ENCODE results near the gene LMBR1.
"Not testable (repeated sequence)": the region's sequence is repeated elsewhere in the genome, so short reads cannot be mapped to it uniquely, and the experiment has no call there.

LMBR1 gene, protein sequence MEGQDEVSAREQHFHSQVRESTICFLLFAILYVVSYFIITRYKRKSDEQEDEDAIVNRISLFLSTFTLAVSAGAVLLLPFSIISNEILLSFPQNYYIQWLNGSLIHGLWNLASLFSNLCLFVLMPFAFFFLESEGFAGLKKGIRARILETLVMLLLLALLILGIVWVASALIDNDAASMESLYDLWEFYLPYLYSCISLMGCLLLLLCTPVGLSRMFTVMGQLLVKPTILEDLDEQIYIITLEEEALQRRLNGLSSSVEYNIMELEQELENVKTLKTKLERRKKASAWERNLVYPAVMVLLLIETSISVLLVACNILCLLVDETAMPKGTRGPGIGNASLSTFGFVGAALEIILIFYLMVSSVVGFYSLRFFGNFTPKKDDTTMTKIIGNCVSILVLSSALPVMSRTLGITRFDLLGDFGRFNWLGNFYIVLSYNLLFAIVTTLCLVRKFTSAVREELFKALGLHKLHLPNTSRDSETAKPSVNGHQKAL

DNA sequence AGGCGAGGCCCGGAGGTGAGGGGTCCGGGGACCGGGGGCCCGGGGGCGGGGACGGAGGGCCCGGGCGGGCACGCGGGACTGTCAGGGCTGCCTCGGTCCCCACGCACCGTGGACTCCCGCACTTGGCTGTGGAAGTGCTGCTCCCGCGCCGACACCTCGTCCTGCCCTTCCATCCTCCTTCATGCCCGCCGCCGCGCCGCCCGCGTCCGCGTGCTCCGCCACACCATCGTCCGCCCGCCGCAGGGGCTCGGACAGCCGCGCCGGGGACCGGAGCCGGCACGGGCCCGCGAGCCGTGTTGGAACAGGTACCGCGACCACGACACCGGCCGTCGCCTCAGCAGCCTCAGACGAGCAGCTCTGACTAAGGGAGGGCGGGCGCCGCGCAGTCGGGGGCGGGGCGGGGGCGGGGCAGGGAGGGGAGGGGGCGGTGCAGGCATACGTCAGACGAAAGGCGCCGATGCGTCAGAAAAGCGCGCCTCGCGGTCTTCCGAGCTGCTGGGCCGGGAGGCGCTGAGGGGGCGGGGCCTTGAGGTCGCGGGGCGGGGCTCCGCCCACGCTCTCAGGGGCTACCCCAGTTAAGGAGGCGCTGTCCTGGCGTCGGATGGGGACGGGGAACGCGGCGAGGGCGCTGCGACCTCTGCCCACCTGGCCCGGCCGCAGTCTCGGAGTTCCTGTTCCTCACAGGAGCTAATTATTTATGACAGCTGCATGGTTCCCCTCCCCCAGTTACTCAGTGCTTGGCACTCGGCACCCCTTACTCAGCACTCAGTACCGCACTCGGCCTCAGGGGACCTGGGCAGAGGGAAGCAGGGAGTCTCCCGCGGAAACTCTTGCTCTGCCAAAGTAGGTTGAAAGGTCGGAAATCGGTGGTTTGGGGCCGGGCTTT, at the start of gene LMBR1:
TSS of gene LMBR1 (minus strand) at position 363 of the 886 bp plus-strand sequence. CDS start at position 173, 190 bp downstream.
- DNase-seq (ENCODE audit: low spot score), result peak; percentile 96

DNA sequence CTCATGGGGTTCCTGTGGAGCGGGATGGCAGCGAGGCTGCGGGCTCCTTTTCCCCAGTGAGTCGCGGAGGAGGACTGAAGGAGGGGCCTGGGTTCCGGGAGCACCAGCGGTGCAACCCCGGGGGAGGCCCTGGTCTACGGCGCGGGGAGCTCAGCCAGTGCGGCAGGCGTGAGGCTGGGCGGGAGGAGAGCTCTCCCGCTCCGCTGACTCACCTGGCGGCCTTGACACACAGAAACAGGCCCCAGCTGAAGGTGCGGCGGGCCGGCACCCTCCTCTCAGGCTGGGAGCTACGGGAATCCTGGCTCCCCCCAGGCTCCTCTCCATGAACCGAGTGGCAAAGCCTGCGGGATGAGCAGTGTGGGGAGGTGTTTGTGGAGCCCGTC, 49.7 kb upstream of the LMBR1 start:
- peak; percentile 55 for DNase-seq (ENCODE audit: low spot score)

DNA sequence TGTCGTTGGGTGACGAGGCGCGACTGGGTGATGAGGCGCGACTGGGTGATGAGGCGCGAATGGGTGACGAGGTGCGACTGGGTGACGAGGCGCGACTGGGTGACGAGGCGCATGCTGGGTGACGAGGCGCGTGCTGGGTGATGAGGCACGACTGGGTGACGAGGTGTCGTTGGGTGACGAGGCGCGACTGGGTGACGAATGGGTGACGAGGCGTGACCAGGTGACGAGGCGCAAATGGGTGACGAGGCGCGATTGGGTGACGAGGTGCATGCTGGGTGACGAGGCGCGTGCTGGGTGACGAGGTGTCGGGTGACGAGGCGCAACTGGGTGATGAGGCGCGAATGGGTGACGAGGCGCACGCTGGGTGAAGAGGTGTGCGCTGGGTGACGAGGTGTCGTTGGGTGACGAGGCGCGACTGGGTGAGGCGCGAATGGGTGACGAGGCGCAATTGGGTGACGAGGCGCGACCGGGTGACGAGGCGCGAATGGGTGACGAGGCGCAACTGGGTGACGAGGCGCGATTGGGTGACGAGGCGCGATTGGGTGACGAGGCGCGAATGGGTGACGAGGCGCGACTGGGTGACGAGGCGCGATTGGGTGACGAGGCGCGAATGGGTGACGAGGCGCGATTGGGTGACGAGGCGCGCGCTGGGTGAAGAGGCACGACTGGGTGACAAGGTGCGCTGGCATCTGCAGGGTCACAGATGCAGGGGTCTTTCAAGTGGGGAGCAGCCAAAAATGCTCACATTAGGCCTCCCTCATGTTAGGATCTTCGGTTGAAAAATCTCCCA, 48.6 kb upstream of the LMBR1 start:
- no peak for DNase-seq (ENCODE audit: low spot score)

DNA sequence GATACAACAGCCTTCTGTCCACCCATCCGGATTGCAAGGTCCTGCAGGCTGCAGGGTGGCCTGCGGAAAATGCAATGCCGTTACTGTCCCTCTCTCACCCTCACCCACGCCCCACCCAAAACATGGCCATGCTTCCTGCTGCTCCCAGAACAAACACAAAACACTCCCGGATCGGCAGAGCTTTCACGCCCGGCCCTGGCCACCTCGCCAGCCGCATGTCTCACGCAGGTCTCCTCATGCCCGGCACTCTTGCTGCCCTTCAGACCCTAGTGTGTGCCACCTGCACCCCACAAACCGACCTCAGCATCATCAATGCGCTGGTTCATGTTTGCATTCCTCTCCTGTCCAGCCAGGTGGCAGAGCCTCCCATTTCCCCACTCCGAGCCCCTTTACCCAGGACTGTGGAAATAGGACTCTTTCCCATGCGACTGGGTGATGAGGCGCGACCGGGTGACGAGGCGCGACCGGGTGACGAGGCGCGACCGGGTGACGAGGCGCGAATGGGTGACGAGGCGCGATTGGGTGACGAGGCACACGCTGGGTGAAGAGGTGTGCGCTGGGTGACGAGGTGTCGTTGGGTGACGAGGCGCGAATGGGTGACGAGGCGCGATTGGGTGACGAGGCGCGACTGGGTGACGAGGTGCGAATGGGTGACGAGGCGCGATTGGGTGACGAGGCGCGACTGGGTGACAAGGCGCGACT, 47.6 kb upstream of the LMBR1 start:
- DNase-seq (ENCODE audit: low spot score), result no peak

DNA sequence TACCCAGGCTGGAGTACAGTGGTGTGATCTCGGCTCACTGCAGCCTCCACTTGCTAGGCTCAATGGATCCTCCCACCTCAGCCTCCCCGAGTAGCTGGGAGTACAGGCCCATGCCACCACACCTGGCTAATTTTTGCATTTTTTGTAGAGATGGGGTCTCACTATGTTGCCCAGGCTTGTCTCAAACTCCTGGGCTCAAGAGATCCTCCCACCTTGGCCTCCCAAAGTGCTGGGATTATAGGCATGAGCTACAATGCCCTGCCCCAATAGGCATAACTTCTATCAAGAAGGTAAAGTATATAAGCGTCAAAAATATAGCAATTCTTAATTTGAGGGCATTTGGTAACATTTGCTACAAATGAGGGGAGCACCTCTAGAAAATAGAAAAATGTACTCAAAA, 43.8 kb upstream of the LMBR1 start:
- not testable (repeated sequence) for DNase-seq (ENCODE audit: low spot score)

DNA sequence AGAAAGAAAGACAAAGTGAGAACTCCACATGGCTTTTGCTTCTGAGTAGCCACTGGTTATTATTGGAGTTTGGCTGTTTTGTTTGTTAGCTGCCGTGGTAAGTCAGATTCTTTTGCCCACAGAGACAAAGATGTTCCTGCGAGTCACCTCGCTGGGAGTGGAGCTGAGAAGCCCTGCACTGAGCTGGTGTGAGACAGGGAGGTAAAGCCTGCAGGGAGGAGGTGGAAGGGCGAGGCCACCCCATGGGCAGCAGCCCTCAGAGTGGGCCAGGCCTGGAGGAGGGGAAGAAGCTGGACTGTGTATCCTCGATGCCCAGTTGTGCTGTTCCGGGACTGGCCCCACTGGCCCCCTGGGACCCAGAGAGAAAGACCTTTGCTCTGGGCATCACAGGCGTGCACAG, 42.3 kb upstream of the LMBR1 start:
- DNase-seq (ENCODE audit: low spot score), result peak; percentile 71

DNA sequence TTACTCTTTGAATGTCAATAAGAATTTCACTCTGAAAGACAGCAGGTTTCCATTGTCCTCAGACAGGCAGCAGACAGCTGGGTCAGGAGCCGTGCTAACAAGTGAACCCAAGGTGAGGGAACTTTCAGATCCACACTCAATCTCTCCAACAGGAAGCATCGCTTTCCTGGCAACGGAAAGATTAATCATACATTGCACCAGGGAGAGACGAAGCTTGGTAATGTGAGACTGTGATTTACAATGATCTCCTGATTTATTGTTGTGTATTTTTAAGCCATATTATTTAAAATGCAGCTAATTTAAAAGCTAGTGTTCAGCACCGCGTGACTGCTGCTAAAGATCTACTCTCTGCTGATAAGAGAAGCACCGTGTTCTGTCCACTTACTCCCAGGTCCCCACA, 39.0 kb upstream of the LMBR1 start:
- DNase-seq (ENCODE audit: low spot score), result peak; percentile 44

DNA sequence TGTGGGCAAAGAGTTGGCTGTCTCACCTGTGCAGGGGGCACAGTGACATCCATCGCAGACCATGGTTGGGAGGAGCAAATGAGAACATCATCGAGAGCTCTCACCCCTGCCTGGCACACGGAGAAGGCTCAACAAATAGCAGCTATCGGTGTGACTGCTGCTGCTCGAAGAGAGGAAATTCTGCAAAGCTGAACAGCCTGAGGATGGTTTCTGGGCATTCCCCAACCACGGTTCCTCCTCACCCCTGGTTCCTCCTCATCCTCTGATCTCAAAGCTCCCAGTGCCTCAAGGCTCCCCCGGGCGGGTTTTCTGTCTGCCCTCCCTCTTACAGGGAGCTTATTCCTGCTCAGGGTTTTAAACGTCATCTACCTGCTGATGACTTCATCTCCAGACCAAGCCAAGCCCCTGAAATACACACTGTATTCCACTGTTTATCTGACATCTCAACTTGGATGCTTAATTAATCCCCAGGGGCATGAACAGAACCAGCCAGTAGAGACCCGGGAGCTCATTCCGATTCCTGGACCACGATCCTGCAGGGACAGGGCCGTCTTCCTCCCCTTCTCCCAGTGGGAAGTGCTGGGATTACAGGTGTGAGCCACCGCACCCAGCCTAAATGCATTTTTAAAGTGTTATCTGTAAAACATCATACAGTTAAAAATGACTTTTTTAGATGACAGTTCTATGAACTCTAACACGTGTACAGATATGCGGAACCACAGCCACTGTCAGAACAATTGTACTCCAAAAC, 37.0 kb upstream of the LMBR1 start:
- no peak for DNase-seq (ENCODE audit: low spot score)

DNA sequence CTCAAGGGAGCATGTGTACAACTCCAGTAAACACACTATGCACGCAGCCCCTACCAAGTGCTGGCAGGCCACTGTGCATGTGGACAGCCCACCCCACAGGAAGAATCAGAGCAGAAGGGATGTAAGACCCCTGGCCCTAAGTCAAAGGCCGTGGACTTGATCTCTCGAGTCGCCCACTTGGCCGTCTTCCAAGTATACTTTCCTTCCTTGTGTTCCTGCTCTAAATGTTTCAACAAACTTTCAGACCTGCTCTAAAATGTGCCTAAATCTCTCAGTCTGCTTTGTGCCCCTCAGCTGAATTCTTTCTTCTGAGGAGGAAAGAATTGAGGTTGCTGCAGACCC, 35.4 kb upstream of the LMBR1 start:
- DNase-seq (ENCODE audit: low spot score), result no peak

DNA sequence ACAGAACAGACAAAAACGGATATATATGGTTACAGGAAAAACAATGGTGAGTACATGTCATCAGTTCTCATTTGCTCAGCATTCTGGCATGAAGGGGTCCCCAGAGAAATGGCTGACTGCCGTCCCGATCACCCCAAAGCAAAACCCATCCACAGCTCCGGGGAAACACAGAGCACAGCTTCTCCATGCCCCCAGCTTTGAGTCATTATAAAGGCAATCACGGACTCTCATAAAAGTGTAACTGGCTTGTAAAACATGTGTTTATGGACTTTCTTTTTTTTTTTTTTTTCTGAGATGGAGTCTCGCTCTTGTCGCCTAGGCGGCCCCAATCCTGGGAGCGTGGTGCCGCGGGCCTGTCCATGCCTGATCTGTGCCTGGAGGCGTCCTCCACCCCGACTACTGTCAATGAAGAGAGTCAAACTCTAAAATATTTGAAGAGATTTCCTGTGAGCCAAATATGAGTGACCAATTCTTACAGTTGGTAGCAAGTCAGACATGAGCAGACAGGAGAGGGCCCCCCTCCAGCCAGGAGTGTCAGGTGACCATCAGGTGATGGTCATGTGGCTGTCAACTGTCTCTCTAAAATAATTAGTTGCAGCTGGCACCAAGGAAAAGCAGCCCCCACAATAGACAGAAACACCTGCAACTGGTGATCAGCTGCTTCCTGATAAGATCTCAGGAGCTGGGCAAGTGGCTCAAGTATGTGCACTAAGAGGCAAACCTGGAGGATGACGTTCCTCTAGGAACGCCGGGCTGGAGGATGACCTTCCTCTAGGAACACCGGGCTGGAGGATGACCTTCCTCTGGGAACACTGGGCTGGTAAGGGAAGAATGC, 34.8 kb upstream of the LMBR1 start:
- no peak for DNase-seq (ENCODE audit: low spot score)

DNA sequence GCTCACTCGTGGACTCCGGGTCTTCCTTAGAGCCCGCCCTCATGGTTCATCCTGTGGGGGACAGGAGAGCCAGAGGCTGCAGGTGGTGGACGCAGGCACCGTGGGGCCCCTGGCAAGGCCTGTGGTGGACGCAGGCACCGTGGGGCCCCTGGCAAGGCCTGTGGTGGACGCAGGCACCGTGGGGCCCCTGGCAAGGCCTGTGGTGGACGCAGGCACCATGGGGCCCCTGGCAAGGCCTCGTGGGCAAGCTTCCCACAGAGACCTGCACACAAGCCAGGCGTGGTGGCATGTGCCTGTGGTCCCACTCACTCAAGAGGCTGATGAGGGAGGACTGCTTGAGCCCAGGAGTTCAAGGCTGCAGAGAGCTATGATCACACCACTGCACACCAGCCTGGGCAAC, 32.8 kb upstream of the LMBR1 start:
- not testable (repeated sequence) for DNase-seq (ENCODE audit: low spot score)

DNA sequence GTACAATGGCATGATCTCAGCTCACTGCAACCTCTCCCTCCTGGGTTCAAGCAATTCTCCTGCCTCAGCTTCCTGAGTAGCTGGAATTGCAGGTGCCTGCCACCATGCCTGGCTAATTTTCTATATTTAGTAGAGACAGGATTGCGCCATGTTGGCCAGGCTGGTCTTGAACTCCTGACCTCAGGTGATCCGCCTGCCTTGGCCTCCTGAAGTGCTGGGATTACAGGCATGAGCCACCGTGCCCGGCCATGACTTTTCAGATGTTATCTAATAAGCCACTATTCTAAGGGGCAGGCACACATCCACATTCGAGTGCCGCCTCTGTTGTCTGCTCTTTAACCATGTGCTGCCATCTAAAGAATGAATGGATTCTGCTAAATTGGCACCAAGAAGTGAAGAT, 29.3 kb upstream of the LMBR1 start:
- DNase-seq (ENCODE audit: low spot score), result not testable (repeated sequence)

DNA sequence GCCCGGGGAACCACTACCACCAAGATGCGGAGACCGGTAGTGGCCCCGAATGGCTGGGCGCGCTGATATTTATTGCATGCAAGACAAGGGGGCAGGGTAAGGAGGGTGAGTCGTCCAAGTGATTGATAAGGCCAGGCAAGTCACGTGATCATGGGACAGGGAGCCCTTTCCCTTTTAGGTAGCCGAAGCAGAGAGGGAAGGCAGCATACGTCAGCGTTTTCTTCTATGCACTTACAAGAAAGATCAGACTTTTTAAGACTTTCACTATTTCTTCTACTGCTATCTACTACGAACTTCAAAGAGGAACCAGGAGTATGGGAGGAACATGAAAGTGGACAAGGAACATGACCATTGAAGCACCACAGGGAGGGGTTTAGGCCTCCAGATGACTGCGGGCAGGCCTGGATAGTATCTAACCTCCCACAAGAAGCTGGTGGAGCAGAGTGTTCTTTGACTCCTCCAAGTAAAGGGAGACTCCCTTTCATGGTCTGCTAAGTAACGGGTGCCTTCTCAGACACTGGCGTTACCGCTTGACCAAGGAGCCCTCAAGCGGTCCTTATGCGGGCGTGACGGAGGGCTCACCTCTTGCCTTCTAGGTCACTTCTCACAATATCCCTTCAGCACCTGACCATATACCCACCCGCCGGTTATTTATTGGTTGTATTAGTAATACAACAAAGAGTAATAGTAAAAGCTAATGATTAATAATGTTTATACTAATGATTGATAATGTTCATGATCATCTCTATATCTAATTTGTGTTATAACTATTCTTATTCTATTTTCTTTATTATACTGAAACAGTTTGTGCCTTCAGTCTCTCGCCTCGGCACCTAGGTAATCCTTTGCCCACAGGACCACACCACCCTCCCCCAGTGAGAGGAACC, 27.7 kb upstream of the LMBR1 start:
- DNase-seq (ENCODE audit: low spot score), result not testable (repeated sequence)

DNA sequence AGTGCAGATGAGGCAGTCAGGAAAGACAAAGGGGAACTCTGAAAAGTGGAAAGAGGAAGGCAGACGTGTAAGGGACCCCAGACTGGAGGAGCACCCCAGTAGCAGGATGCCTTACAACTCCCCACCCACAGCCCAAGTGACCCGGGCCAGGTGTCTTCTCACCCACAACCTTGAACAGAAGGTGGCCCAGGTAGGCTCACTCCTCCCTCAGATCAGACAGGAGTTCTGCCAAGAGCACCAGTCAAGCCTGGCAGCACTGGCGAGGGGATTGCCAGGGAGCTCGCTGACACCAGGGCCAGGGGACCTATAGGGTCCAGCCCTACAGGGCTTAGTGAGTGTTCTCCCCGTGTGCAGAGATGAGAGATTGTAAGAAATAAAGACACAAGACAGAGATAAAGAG, 27.1 kb upstream of the LMBR1 start:
- no peak for DNase-seq (ENCODE audit: low spot score)

DNA sequence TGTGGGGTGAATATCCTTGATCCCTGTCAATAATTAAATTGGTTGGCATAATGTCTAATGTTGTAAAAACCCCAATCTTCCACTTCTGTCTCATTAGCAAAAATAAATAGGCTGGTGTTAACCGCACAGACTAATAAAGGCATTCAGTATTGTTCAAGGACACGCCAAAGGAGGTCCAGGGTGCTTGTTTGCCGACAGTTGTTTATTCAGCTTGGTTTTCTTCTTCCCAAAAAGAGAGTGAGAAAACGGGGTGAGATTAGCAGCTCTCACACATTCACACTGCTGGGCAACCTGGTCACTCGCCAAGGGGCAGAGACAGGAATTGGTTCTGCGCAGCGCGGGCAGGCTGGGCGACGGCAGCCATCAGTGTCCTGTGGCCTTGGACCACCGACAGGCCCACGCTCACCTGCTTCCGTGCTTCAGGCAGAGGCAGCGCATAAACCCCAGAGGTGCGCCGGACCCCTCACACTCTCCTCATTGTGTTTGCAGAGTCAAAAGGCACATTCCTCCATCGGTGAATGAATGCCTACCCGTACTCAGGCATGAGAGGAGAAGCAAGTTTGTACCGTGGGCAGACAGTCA, 26.2 kb upstream of the LMBR1 start:
- DNase-seq (ENCODE audit: low spot score), result no peak

DNA sequence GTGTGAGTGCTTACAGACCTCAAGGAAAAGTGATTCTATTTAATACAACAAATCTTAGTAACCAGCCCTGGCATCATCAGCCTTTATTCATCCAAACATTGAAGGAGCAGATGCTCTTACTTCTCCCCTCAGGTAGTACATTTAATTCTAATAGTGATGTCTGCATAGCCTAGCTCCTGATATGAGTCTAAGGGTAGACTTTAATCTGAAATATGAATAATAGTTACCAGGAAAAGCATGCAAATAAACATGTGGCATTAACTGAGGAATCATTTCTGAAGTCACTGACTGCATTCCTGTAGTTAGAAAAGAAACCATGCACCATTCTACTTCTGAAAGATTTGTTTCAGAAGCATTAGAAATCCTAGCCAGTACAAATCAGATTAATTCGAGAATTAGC, 25.7 kb upstream of the LMBR1 start:
- no peak for DNase-seq (ENCODE audit: low spot score)

DNA sequence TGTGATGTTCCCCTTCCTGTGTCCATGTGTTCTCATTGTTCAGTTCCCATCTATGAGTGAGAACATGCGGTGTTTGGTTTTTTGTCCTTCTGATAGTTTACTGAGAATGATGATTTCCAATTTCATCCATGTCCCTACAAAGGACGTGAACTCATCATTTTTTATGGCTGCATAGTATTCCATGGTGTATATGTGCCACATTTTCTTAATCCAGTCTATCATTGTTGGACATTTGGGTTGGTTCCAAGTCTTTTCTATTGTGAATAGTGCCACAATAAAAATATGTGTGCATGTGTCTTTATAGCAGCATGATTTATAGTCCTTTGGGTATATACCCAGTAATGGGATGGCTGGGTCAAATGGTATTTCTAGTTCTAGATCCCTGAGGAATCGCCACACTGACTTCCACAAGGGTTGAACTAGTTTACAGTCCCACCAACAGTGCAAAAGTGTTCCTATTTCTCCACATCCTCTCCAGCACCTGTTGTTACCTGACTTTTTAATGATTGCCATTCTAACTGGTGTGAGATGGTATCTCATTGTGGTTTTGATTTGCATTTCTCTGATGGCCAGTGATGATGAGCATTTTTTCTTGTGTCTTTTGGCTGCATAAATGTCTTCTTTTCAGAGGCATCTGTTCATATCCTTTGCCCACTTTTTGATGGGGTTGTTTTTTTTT, 16.7 kb upstream of the LMBR1 start:
- DNase-seq (ENCODE audit: low spot score), result not testable (repeated sequence)

DNA sequence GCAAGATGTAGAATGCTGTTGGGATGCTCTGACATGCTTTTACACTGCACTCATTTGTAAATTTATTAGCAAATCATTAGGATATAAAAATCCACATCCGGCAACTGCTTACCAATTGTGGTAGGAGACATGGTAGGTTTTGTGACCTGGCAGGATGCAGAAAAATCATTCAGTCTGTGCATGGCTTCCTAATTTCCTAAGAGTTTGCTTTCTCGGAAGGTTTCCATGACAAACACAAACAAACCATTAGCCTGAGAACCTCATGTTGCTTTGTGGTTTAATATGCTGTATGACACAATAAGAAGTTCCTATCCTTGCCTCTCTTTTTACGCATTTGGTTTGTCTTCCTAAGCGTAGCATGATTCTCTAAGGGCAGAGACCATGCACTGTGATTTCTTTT, 14.7 kb upstream of the LMBR1 start:
- DNase-seq (ENCODE audit: low spot score), result no peak

Data from kidney tubule cell (primary cell).